NCI-H446 treated with DMSO at 0.1 percent for 48 hours (cell line): ENCODE measurements around the gene OMA1.
"Not testable (repeated sequence)": the region's sequence is repeated elsewhere in the genome, so short reads cannot be mapped to it uniquely, and the experiment has no call there.

Experiments used
- DNase-seq: peaks from one replicate; lab custom pipeline; 2025; lab: John Stamatoyannopoulos, UW

Gene OMA1

DNA sequence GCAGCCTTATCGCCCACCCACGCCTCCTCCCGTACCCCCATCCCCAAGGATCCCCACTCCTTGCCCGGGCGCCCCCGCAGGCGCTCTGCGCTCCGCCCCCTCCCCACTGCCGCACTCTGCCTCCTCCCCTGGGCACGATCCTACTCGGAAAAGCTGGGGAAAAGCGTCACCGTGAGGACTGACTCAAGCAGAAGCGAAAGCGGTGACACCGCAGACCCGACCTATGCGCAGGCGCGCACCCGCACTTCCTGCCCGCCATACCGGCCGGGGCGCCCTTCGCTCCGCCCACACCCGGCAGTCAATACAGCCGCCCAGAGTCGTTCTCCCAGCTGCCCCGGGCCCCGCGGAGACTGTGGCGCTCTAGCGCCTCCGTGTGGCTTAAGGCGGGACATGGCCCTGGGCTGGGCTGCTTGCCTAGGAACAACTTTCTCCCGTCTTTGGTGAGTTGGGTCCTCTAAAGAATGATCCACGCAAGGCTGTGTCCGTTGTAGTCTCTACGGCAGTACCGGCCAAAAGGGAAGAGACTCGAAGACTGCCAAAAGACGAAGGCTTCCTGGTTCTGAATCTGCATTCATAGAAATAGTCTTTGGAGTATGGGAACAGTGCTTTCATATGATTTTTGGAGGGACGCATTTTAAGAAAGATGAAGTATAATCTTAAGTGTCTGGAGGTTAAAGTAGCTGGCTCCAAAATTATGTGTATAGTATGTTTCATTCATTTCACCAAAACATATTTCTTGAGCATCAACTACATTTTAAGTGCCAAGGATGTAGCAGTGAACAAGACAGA, at the start of gene OMA1:
OMA1 (minus strand) TSS at position 207 of the 789 bp plus-strand sequence. CDS start 7,432 bp downstream, outside the sequence.
- DNase-seq, result peak; percentile 96

- no peak for DNase-seq
These were observed 48.0 kb upstream of the OMA1 start for GRCh38 chr1:58594546-58594945.

DNA sequence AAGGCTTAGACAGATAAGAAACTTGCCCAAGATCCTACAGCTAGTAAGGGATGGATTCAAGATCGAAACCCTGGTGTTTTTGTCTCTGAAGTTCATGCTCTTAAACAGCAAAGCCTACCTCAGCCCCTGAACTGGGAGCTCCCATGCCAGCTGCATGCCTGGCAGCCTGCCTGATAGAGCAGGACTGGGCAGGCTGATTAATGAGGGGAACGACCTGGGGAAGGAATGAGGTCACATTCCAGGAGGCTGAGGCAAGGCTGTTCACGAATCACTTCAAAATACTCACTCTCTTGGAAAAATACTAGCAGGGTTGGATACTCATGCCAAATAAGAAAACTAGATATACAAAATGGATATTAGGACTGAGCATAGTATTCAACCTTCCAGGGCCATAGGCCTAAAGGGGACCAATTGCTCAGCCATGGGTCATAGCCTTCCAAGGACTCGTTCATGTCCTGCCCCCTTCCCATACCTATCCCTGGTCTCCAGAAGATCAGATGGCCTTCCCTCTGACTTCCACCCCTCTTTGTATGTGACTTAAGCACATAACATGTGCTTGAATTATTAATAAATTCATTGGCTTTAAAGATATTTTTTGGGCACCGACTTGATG, 46.1 kb upstream of the OMA1 start:
- peak; percentile 62 for DNase-seq

- DNase-seq, result no peak
These were observed 45.3 kb upstream of the OMA1 start for GRCh38 chr1:58591806-58592205.

- DNase-seq, result no peak
These were observed 43.5 kb upstream of the OMA1 start for GRCh38 chr1:58590019-58590418.

- DNase-seq, result no peak
These were observed 41.9 kb upstream of the OMA1 start for GRCh38 chr1:58588396-58588795.

GRCh38 chr1:58587667-58588066, 41.1 kb upstream of the OMA1 start:
- DNase-seq, result no peak

- DNase-seq, result no peak
These were observed 39.7 kb upstream of the OMA1 start for GRCh38 chr1:58586271-58586670.

DNA sequence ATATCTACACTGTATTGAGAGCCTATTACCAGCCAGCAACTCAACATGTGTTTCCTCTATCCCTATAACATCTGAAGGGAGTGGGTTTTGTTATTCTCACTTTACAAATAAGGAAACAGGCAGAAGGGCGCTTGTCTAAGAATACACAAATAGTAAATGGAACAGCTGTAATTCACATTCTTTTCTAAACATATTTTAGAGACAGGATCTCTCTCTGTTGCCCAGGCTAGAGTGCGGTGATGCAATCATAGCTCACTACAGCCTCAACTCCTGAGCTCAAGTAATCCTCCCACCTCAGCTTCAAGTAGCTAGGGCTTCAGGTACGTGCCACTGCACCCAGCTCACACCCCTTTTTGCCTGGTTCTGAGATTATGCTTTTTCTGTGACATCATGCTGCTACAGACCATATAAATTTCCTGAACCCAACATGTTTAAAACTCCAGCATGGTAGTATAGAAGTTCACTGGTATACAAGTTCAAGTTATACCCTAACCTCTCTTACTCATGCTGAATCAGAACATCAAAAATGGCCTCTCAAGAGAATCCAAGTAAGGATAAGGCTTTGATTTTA, 39.1 kb upstream of the OMA1 start:
- no peak for DNase-seq

DNA sequence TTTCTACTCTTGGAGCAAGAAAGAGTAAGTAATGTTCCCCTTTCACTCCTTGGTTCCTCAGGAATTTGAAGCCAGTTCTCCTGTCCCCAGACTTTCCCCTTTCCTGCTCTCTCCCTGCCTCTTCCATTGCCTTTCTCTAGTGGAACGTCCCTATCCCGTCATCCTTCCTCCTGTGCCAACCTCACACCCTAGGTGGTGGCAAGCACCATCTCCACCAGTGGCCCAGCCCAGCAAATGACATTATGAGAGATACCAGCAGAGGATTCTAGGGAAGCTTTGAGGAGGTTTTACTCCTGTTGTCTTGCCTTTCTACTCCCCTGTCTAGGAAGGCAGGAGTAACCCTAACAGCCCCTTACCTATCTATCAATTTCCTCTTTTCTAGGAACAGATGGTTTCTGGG, 38.6 kb upstream of the OMA1 start:
- DNase-seq, result no peak

DNA sequence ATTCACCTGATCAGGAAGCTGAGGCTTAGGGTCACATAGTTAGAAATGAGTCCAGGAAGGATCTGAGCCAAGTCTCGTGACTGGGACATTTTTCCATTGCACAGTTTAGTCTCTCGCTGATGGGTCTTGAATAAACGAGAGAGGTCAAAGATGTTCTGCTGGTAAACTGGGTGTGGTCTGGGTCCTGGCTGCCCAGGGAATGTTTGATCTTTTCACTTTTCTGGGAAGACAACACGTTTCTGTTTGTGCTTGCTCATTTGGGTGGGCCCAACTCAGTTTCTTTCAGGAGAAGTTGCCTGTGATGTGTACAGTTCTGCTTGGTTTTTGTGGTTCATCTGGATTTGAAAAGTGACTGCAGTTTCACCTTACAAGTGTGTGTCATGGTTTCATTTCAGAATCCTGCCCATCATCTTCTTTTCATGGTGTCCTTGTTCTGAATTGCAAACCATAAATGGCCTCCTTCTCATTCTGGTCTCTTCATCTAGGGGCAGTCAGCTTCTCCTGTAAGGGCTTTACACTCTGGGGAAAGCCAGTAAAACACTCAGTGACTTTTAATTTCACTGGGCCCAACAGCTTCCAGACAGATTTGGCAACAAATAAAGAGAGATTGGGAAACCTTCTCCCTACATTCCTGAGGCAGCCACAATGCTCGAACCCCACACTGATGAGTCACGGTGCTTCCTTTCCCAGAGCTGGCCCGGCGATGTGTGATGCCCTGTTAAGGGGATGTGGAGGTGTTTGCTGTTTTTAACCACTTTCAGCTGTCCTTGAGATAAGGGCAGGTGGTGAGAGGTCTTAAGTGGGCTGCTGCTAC, 37.8 kb upstream of the OMA1 start:
- DNase-seq, result no peak

DNA sequence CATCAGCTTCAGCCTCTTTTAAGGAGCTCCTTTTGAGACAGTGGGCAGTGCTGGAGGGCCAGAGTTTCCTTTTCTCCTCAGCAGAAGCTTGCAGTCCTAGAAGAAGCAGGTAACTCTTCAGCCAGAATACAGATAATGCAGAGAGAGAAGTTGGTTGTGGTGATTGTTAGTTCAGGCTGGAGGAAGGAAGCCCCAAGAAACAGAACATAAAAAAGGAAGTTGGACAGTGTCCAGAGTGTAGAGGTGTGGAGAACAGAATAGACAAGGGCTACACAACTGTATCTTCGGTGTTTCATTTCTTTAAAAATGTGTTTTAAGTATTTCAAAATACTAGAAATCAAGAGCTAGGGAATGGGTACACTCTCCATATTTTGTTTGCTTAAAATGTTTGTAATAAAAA, 37.0 kb upstream of the OMA1 start:
- DNase-seq, result no peak

GRCh38 chr1:58582143-58582542, 35.6 kb upstream of the OMA1 start:
- DNase-seq, result not testable (repeated sequence)

DNA sequence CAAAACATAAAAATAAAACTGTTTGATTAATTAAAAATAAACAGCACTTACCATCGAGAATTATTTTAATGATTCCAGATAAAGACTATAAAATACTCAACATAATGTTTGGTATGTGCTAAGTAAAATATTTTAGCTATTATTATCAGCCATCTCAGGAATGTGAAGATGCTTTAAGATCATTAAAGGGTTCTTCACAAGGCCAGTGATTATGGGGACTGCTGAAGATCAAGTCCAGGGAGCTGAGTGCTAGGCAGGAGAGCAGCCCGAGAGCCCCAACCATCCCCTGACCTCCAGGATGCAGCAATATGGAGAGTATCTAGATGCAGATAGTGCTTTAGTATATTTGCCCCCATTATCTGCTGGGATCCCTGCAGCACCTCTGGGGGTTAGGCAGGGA, 35.1 kb upstream of the OMA1 start:
- no peak for DNase-seq

DNA sequence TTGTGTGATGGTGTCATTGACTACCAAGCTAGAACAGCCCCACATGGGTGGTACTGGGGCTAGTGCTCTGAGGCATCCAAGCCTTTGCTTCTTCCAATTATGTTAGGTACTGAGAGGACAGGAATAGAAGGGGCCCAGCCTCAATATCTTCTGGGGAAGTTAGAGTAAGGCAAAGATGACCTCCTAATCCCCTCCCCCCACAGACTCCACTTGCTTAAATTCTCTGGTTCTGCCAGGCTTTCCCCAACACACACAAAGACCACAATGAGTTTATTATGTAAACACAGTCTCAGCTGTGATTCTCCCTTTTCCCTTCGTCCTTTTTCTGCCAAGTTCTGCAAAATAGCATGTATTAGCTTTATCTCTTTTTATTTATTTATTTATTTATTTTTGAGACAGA, 33.7 kb upstream of the OMA1 start:
- no peak for DNase-seq

- no peak for DNase-seq
These were observed 31.1 kb upstream of the OMA1 start for GRCh38 chr1:58577654-58578030.

GRCh38 chr1:58576727-58577653, 30.5 kb upstream of the OMA1 start, which contains the start of gene TACSTD2:
TACSTD2 (minus strand) TSS chr1:58577252; CDS start chr1:58577156, 96 bp downstream.
- DNase-seq, result no peak

DNA sequence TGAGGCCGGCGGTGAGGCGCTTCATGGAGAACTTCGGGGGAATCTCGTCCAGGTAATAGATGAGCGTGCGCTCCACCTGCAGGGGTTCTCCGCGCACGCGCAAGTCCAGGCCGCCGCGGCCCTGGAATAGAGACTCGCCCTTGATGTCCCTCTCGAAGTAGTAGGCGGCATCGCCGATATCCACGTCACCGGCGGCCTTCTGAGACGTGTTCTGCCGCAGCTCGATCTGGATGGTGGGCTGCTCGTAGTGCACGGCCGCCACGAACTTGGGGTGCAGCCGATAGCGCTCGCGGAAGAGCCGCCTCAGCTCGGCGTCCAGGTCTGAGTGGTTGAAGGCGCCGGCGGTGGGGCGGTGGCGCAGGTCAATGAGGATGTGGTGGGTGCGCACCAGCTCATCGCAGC, 29.8 kb upstream of the OMA1 start:
- DNase-seq, result no peak

DNA sequence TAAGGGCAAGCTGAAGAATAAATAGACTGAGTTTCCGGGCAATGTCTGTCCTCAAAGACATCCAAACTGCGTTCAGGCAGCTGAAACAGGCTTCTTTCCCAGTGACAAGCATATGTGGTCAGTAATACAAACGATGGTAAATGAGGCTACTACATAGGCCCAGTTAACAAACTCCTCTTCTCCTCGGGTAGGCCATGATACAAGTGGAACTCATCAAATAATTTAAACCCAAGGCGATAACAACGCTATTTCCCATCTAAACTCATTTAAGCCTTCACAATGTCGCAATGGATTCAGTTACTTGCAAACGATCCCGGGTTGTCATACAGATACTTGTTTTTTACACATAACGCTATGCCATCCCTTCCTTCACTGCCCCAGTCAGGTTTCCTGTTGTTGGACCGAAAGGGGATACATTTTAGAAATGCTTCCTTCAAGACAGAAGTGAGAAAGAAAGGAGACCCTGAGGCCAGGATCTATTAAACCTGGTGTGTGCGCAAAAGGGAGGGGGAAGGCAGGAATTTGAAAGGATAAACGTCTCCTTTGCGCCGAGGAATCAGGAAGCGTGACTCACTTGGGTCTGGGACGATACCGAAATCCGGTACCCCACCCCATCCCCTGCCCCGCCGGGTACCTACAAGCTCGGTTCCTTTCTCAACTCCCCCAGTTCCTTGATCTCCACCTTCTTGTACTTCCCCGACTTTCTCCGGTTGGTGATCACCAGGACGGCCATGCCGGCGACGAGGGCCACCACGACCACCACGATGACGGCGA, 29.2 kb upstream of the OMA1 start:
- DNase-seq, result no peak

DNA sequence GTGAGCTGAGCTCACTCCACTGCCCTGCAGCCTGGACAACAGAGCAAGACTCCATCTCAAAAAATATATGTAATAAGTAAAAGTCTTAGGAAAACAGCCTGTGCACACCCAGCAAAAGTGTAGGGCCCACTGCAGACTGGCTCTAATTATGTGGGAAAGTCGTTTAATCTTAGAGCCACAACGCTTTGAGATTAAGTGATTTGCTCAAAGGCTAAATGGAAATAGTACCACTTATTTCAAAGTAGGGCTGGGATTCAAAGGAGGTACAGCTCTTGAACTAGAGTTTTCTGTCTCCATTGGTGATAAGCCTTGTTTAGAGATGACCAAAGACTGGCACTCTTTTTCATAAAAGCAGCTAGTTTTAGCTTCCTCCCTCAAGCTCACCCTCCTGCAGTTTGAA, 28.3 kb upstream of the OMA1 start:
- no peak for DNase-seq
